ENCODE data around the gene PCNX2. TPM values are rescaled to one million over a fixed set of nuclear protein-coding genes. Genes with fewer than 3 reads are reported as not detected.

PCNX2 gene
- total RNA-seq, 6 experiments from 2014 or later, result 9.9 to 15.6 (median 13.5) TPM

GRCh38 chr1:233015965-233016364, 279.6 kb downstream of the PCNX2 start:
- Mint-ChIP-seq H3K9me3 (no peaks in the 10 kb centered on the region), H3K36me3 (ENCODE audit: low read depth) (peaks cover 30% of the 10 kb centered on the region), H3K27ac (no peak overlapping the region), H3K4me1 (ENCODE audit: low read depth) (peaks cover under 1% of the 10 kb centered on the region; the same call in 1 of the 2 replicates), H3K4me3 (no peak overlapping the region), H3K27me3 (ENCODE audit: insufficient read depth) (peaks cover 4% of the 10 kb centered on the region; the same call in 1 of the 2 replicates)
- no peak for DNase-seq
- TF ChIP-seq CTCF (IDR thresholded peaks at IDR 0.05), result no peak

GRCh38 chr1:233012021-233012420, 283.5 kb downstream of the PCNX2 start:
- no peak for TF ChIP-seq CTCF (IDR thresholded peaks at IDR 0.05)
- peaks cover 18% of the 10 kb centered on the region for H3K4me1 Mint-ChIP-seq (ENCODE audit: low read depth)
- no peak overlapping the region for H3K4me3 Mint-ChIP-seq
- peaks cover 30% of the 10 kb centered on the region for H3K36me3 Mint-ChIP-seq (ENCODE audit: low read depth)
- peaks cover 4% of the 10 kb centered on the region; the same call in 1 of the 2 replicates for H3K27me3 Mint-ChIP-seq (ENCODE audit: insufficient read depth)
- no peak for DNase-seq
- no peaks in the 10 kb centered on the region for H3K9me3 Mint-ChIP-seq
- no peak overlapping the region for H3K27ac Mint-ChIP-seq

- H3K27me3 Mint-ChIP-seq (ENCODE audit: insufficient read depth), result peaks cover 4% of the 10 kb centered on the region; the same call in 1 of the 2 replicates
- no peak overlapping the region for H3K4me3 Mint-ChIP-seq
- H3K27ac Mint-ChIP-seq, result no peak overlapping the region
- H3K36me3 Mint-ChIP-seq (ENCODE audit: low read depth), result peaks cover 30% of the 10 kb centered on the region
- DNase-seq, result peak; percentile 33
- H3K9me3 Mint-ChIP-seq, result no peaks in the 10 kb centered on the region
- no peak for TF ChIP-seq CTCF (IDR thresholded peaks at IDR 0.05)
- H3K4me1 Mint-ChIP-seq (ENCODE audit: low read depth), result peaks cover 37% of the 10 kb centered on the region
These were observed 285.4 kb downstream of the PCNX2 start for GRCh38 chr1:233010146-233010545.

- peaks cover 42% of the 10 kb centered on the region for H3K4me1 Mint-ChIP-seq (ENCODE audit: low read depth)
- peaks cover 4% of the 10 kb centered on the region for H3K36me3 Mint-ChIP-seq (ENCODE audit: low read depth)
- H3K27ac Mint-ChIP-seq, result no peak overlapping the region
- TF ChIP-seq CTCF (IDR thresholded peaks at IDR 0.05), result no peak
- H3K27me3 Mint-ChIP-seq (ENCODE audit: insufficient read depth), result no peaks in the 10 kb centered on the region; the same call in 1 of the 2 replicates
- H3K9me3 Mint-ChIP-seq, result peaks cover 6% of the 10 kb centered on the region; the same call in 1 of the 2 replicates
- no peak overlapping the region for H3K4me3 Mint-ChIP-seq
- no peak for DNase-seq
These were observed 289.0 kb downstream of the PCNX2 start for GRCh38 chr1:233006541-233006973.

- no peak for TF ChIP-seq CTCF (IDR thresholded peaks at IDR 0.05)
- no peak for DNase-seq
- Mint-ChIP-seq H3K27me3 (ENCODE audit: insufficient read depth) (no peaks in the 10 kb centered on the region; the same call in 1 of the 2 replicates), H3K4me1 (ENCODE audit: low read depth) (peaks cover 42% of the 10 kb centered on the region), H3K9me3 (peaks cover 6% of the 10 kb centered on the region; the same call in 1 of the 2 replicates), H3K27ac (peak overlapping the region; percentile 32; the same call in 1 of the 2 replicates), H3K36me3 (ENCODE audit: low read depth) (peaks cover 4% of the 10 kb centered on the region), H3K4me3 (no peak overlapping the region)
These were observed 289.4 kb downstream of the PCNX2 start for GRCh38 chr1:233006108-233006507.
